Measurements from ENCODE around the gene LDLRAD2. TPM values are rescaled to one million over a fixed set of nuclear protein-coding genes. Genes with fewer than 3 reads are reported as not detected.

The LDLRAD2 gene
- total and polyA plus RNA-seq, 9 of the 15 experiments (the other 6 are each of a cell fraction or from before 2014, with no cell fraction given): 0.45 to 0.48 TPM; not detected in 7

- TF ChIP-seq MNT (conservative IDR thresholded peaks at IDR 0.05): peak; percentile 52 to 57; a peak in 2 of 4 replicates
- 0 out of 2 replicates have a peak, but pooled peaks have one; percentile 34 for TF ChIP-seq KAT7 (CRISPR knock-in tag; IDR thresholded peaks at IDR 0.05; ENCODE audit: borderline replicate concordance)
- peak; percentile 9; the same call in 1 of the 2 replicates for TF ChIP-seq CEBPB (tag; IDR thresholded peaks at IDR 0.05)
- peak; percentile 73 to 77 for TF ChIP-seq KDM1A (IDR thresholded peaks at IDR 0.05)
- no peak for TF ChIP-seq FOS (IDR thresholded peaks at IDR 0.05; ENCODE audit: extremely low read depth, insufficient read length)
- no peak for TF ChIP-seq SRSF7 (optimal IDR thresholded peaks at IDR 0.05; ENCODE audit: low read depth, low read length)
- TF ChIP-seq HDAC6 (IDR thresholded peaks at IDR 0.05; ENCODE audit: low read depth, low read length): no peak
- TF ChIP-seq, protein P1, sequence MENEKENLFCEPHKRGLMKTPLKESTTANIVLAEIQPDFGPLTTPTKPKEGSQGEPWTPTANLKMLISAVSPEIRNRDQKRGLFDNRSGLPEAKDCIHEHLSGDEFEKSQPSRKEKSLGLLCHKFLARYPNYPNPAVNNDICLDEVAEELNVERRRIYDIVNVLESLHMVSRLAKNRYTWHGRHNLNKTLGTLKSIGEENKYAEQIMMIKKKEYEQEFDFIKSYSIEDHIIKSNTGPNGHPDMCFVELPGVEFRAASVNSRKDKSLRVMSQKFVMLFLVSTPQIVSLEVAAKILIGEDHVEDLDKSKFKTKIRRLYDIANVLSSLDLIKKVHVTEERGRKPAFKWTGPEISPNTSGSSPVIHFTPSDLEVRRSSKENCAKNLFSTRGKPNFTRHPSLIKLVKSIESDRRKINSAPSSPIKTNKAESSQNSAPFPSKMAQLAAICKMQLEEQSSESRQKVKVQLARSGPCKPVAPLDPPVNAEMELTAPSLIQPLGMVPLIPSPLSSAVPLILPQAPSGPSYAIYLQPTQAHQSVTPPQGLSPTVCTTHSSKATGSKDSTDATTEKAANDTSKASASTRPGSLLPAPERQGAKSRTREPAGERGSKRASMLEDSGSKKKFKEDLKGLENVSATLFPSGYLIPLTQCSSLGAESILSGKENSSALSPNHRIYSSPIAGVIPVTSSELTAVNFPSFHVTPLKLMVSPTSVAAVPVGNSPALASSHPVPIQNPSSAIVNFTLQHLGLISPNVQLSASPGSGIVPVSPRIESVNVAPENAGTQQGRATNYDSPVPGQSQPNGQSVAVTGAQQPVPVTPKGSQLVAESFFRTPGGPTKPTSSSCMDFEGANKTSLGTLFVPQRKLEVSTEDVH (IDR thresholded peaks at IDR 0.05; ENCODE audit: low read depth, partially characterized antibody): peak; percentile 8
- peak; percentile 69 for TF ChIP-seq TOE1 (IDR thresholded peaks at IDR 0.05; ENCODE audit: borderline replicate concordance)
- no peak for TF ChIP-seq TOE1 (CRISPR knock-in tag; IDR thresholded peaks at IDR 0.05; ENCODE audit: borderline replicate concordance, low read depth)
- no peak for TF ChIP-seq NR1H2 (CRISPR knock-in tag; IDR thresholded peaks at IDR 0.05)
- peak; percentile 12; the same call in 1 of the 2 replicates for TF ChIP-seq ZNF24 (IDR thresholded peaks at IDR 0.05)
- no peak for TF ChIP-seq SUPT5H (IDR thresholded peaks at IDR 0.05)
- TF ChIP-seq XRCC3 (IDR thresholded peaks at IDR 0.05): no peak
- TF ChIP-seq, protein P2, sequence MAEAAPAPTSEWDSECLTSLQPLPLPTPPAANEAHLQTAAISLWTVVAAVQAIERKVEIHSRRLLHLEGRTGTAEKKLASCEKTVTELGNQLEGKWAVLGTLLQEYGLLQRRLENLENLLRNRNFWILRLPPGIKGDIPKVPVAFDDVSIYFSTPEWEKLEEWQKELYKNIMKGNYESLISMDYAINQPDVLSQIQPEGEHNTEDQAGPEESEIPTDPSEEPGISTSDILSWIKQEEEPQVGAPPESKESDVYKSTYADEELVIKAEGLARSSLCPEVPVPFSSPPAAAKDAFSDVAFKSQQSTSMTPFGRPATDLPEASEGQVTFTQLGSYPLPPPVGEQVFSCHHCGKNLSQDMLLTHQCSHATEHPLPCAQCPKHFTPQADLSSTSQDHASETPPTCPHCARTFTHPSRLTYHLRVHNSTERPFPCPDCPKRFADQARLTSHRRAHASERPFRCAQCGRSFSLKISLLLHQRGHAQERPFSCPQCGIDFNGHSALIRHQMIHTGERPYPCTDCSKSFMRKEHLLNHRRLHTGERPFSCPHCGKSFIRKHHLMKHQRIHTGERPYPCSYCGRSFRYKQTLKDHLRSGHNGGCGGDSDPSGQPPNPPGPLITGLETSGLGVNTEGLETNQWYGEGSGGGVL (CRISPR knock-in tag; IDR thresholded peaks at IDR 0.05): no peak
- TF ChIP-seq CBX2 (IDR thresholded peaks at IDR 0.05; ENCODE audit: insufficient read depth, low read length, poor library complexity, severe bottlenecking): no peak
Observed at GRCh38 chr1:21783679-21784603, 28.1 kb upstream of the LDLRAD2 start (continued).

Data from K562 (cell line).